Fibroblast of lung (primary cell): ENCODE results near the gene CCT8L2.
"Not testable (repeated sequence)": the region's sequence is repeated elsewhere in the genome, so short reads cannot be mapped to it uniquely, and the experiment has no call there.

Experiments
- CTCF ChIP-seq, 2 donors: IDR thresholded peaks in 1 of 2; conservative IDR thresholded peaks in 1 of 2; 1 replicate in 1 of 2; 2 replicates in 1 of 2; pipeline ENCODE4 v1.5.1; 2011 to 2012; ENCODE audit warnings: low read length in 2 of 2, control low read depth in 1 of 2, inconsistent platforms in 1 of 2, low read depth in 1 of 2, mild to moderate bottlenecking in 1 of 2
- EZH2 ChIP-seq: IDR thresholded peaks from 2 replicates; pipeline ENCODE4 v1.5.1; 2012; ENCODE audit warnings: low read length, control low read depth, mild to moderate bottlenecking; ENCODE audit errors: missing control alignments

GRCh38 chr22:16602728-16603447, 10.3 kb upstream of the CCT8L2 start:
- TF ChIP-seq CTCF (conservative IDR thresholded peaks at IDR 0.05 in 1 of 2, IDR thresholded peaks at IDR 0.05 in 1 of 2; ENCODE audit: low read depth in 1 of 2, low read length in 2 of 2); EZH2: not testable (repeated sequence)
